Stimulated activated CD8-positive, alpha-beta memory T cell treated with anti-CD3 and anti-CD28 coated beads, Interleukin-15, amount 100 ng/mL, for 1 hour (primary cell): Measurements from ENCODE around the gene CEBPZ.
"Not testable (repeated sequence)": the region's sequence is repeated elsewhere in the genome, so short reads cannot be mapped to it uniquely, and the experiment has no call there.

ENCODE experiments used
- DNase-seq: peaks from one replicate; pipeline ENCODE4 v3.0.0-alpha.2; 2020; ENCODE audit warnings: low read depth

The CEBPZ gene, protein sequence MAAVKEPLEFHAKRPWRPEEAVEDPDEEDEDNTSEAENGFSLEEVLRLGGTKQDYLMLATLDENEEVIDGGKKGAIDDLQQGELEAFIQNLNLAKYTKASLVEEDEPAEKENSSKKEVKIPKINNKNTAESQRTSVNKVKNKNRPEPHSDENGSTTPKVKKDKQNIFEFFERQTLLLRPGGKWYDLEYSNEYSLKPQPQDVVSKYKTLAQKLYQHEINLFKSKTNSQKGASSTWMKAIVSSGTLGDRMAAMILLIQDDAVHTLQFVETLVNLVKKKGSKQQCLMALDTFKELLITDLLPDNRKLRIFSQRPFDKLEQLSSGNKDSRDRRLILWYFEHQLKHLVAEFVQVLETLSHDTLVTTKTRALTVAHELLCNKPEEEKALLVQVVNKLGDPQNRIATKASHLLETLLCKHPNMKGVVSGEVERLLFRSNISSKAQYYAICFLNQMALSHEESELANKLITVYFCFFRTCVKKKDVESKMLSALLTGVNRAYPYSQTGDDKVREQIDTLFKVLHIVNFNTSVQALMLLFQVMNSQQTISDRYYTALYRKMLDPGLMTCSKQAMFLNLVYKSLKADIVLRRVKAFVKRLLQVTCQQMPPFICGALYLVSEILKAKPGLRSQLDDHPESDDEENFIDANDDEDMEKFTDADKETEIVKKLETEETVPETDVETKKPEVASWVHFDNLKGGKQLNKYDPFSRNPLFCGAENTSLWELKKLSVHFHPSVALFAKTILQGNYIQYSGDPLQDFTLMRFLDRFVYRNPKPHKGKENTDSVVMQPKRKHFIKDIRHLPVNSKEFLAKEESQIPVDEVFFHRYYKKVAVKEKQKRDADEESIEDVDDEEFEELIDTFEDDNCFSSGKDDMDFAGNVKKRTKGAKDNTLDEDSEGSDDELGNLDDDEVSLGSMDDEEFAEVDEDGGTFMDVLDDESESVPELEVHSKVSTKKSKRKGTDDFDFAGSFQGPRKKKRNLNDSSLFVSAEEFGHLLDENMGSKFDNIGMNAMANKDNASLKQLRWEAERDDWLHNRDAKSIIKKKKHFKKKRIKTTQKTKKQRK

DNA sequence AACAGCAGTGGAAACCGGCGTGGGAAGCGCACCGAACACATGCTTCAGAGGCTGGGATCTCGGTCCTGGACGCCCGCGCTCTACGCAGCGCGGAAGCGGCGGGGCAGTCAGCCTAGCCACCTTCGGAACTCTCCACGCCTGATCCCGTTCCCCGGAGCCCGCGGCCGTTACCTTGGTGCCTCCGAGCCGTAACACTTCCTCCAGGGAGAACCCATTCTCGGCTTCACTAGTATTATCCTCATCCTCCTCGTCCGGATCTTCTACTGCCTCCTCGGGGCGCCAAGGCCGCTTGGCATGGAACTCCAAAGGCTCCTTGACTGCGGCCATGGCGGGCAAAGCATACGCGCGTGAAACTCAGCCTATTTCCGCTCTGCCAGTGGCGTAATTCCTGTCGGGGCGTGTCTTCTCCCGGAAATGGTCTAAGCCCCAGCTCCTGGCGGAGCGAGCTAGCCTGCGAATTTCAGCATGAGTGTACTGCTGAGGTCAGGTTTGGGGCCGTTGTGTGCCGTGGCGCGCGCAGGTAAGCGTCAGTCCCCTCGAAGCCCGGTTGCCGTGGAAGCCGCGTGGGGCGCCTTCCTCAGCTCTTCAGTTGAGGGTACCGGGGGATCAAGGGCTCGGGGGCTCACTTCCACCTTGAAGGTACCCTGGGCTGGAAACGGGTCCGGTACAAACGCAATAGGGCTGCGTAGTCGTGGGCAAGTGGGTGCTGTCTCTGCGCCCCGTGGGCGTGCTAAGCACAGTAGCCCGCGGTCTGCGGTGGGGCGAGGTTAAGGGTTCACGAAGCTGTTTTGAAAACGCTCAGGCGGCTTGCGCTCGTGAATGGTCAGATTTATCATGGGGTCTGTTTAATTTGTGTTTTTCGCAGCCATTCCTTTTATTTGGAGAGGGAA lies at the start of gene CEBPZ, which contains the start of gene NDUFAF7:
CEBPZ (minus strand) TSS at position 356 of the 890 bp plus-strand sequence; CDS start at position 327, 29 bp downstream.
NDUFAF7 (plus strand) TSS at position 418 of the 890 bp plus-strand sequence; CDS start at position 466, 48 bp downstream.
- DNase-seq: peak; percentile 72

DNA sequence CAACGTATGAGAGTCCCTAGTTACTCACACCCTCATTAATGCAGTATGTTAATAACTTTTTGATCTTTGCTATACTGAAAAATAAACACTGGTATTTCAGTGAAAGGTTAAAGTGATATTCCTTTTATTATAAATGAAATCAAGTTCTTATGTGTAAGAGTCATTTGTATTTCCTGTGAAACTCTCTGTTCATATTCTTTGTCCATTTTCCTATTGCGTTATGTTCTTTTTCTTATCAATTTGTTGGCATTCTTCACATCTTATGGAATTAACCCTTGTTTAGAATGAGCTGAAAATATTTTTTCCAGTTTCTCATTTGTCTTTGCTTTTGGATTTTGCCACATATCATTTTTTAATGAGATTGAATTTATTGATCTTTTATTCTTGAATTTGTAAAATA lies 44.9 kb upstream of the CEBPZ start:
- no peak for DNase-seq

DNA sequence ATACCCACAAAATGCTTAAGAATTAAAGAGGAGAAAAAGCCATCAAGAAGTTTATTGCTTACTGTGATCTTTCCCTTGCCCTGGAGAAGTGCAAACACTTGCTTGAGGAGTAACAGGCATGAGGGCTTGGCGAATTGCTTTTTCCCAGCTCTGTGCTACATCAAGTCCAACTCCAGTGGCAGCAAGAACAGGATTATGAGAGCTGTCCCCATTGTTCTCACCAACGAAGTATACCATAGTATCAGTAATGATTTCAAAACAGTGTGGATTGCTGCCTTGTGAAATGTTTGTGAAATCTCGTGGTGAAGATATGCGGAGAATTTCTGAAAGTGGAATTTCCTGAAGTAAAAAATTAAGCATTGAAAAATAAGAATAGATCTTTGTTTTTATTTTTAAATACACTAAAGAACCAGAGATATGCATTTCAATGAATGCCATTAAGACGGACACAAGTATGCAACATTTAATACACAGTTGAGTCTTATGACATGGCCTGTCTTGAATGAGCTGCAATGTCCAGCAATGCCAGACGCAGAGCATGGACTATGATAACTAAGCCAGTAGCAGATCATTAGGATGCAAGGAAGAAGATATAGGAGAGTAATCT lies 43.1 kb upstream of the CEBPZ start:
- no peak for DNase-seq

DNA sequence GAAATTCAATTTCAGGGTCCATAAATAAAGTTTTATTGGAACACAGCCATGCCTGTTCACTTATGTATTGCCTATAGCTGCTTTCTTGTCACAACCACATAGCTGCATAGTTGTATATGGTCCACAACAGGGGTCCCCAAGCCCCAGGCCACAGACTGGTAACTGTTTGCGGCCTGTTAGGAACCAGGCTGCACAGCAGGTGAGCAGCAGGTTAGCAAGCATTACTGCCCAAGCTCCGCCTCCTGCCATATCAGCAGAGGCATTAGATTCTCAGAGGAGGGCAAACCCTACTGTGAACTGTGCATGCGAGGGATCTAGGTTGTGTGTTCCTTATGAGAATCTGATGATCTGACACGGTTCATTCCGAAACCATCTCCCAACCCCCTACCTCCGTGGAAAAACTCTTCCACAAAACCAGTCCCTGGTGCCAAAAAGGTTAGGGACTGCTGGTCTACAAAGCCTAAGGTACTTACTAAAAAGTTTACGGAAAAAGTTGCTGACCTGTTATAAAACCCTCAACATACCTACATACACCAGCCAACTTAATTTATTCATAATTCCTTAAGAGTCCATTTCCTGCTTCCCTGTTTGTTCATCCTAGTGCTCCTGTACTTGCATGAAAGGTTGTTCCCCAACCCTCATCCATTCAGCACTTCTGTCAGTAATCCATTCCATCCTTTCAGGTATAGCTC lies 40.1 kb upstream of the CEBPZ start:
- DNase-seq: no peak

DNA sequence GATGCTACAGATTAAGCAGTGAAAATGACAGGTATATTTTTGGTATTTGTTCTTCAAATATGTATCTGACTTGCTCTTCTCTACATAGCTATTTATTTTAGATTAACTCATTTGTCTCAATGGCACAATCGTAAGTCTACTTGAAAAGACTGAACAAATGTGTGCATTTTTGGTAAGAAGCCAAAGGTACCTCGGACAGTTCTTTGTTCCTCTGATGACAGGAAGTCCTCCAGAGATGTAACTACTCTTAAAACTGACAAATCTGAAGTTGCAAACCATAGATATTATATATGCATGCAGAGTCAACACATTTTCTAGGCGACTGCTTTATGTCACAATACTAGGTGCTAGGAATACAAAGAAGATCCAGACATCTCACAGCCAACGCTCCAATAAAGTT lies 36.7 kb upstream of the CEBPZ start:
- DNase-seq: no peak

DNA sequence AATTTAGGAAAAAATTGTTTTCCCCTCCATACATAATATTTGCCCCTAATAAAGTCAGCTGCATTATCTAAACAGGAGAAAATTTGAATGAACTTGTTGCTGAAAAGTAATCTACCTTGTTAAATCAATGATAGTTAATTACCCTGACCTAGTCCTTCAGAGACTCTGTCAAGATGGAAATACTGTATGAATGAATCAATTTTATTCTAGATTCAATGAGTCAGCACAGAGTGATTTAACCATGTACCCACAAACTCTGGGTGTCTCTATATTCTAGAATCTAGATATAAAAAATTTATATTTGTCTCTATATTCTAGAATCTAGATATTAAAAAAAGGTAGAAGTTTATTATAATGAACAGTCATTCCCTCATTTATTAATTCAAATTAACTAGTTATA lies 36.3 kb upstream of the CEBPZ start:
- DNase-seq: no peak

DNA sequence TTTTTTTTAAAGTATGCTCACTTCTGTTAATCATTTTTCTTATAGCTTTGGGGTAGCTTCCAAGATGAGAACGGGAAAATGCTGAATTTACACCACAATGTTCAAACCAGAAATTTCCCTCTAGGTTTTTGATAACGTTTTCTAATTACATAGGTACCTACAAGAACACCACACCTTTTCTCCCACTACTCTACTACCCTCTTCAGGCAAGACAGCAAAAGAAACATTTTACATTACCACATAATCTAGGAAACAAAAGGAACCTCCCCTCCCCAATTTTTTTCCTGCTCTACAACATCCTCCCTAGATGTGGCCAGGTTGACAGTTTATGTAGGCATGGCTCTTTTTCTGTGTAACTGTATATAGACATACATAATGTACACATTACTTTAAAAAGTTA lies 32.4 kb upstream of the CEBPZ start:
- DNase-seq: no peak

DNA sequence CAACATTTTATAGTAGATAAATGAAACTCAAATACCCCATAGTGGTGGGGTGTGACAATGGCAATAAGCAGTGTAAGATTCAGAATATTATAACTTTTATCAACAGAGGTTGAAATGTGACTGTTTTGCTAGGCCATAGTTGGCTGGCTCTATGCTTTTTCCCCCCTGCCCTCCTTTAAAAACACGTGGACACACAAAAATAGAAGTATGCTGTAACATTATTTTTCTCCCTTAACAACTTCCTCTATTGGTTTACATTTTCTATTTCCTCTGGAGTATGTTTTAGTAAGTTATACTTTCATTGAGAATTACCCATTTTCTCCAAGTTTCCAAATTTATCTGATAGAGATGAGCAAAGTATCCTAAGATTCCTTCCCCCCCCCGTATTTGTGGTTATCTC lies 31.1 kb upstream of the CEBPZ start:
- DNase-seq: no peak

DNA sequence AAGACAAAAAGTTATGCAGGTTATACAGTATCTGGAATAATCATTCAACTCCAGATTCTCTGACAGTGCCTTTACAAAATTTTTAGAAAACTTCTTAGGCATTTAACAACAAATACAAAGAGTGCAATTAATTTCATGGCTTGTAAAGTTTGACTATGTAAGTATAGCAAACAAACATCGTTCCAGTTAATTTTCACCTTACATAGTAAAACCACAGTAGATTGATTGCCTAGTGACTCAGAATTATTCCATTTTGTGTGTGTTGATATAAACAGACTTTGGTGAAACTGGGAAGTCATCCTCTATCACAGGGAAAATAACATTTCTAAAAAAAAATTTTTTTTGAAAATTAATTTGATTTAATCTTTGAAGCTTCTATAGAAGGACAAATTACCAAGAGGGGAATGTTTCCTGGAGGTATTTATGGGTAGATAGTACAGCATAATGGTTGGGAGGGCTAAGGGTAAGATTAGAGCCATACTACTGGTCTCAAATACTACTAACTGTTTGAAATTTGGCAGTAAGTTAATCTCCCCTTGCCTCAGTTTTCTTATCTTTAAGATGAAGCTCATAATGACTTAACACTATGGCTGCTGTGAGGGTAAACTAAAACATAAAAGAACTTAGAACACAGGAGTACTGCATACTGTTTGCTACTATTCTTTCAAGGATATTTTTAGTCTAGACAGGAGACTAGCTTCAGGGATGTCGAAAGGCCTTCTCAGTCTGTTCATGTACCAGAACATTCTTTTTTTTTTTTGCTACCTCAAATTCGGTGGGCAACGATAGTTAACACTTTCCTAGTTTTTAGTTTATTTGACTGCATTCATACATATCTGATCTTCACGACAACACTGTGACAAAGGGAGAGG lies 19.7 kb upstream of the CEBPZ start:
- DNase-seq: no peak

DNA sequence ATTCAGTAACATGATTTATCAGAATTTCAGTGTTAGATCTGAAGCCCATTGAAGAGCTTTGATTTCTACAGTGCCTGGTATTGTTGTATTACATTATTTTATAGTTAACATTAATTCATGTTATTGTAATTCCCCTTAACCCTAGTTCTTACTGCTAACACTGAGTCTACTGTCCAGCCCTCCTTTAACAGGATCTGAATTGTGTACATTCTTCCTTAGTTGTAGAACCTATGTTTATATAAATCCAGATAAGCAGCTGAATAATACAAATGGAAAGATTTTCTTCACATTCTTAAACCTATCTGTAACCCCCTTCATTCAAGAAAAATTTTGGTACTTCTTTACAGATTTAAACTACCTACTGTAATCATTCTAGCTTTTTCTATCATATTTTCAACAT lies 14.8 kb upstream of the CEBPZ start:
- DNase-seq: no peak

DNA sequence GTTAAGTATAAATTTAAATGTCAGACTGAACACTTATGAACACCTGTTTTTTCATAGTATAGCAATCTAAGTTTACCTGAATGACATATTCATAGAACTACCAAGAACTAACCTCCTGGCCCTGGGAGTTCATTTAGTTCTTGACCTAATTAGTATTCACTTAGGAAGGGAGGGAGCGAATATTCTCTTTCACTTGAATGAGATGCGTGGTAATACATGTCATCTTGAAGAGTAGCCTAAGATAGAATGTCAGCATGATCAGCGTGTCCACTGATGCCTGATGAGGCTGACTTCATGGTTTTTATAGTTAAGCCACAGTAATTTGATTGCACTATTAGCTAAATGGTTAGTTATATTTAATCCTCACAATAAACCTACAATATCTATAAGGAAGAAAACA lies 13.4 kb upstream of the CEBPZ start:
- DNase-seq: no peak

DNA sequence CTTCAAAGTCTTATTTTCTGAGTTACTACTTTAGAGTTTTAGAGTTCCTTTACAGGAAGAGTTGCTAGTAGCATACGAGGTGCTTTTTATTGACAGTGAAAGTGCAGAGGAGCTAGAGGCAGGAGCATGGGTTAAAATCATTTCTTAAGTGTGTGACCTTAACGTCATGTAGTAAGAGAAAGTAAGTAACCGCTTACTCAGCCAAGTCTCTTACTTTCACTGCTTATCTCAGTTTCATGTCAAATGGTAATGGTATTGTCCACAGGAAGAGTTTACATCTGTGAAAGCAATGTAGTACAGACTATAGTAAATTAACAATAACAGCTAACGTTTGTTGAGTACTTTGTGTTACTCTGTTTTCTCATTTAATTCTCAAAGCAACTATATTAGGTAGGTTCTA lies 12.6 kb upstream of the CEBPZ start:
- no peak for DNase-seq

DNA sequence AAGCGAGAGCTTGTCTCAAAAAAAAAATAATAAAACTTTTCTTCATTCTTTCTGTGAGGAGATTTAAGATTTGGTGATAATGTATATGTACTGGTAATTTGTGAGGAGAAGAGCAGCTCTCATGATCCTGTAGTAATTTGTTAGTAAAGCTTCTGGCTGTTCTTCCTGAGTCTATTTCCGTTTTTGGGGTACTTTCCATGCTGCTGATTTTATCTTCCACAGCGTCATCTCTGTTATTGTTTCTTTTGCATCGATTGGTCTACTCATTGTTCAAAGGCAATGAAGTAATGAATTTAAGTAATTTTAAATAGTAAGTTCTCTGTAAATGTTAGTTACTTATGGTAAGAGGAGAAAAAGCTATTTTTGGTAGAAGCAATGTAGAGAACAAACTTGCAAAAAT lies 12.0 kb upstream of the CEBPZ start:
- DNase-seq: no peak

DNA sequence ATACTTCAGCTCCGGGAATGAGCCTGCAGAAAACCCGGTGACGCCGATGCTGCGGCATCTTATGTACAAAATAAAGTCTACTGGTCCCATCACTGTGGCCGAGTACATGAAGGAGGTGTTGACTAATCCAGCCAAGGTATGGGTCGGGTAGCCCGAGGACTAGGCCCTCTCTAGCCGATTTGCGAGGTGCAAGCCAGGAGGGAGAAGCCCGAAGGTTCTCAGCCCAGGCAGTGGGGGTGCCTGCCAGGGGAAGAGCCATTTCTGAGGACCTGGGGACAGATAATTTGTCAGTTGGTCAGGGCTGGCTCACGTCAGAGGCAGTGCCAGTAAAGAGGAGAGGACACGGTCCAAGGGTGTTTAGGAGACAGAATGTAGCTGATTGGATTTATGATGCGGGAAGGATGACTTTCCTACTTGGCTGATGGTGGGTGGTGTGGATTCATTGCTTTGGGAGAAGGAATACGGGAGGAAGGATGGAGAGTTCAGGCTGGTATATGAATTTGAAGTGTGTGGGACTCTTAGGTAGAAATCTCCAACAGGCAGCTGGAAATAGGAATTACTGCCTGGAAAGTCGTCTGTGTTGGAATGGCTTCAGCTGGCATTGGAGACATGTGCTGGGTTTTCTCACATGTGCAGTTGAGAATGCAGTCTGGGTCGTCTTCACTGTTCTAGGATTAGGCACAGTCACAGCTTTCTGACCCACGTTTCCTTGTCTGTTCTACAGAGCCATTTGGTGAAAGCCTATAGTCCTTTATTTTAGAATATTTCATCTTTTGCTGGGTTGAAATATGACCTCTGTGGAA lies 936 bp upstream of the CEBPZ start:
- DNase-seq: no peak

DNA sequence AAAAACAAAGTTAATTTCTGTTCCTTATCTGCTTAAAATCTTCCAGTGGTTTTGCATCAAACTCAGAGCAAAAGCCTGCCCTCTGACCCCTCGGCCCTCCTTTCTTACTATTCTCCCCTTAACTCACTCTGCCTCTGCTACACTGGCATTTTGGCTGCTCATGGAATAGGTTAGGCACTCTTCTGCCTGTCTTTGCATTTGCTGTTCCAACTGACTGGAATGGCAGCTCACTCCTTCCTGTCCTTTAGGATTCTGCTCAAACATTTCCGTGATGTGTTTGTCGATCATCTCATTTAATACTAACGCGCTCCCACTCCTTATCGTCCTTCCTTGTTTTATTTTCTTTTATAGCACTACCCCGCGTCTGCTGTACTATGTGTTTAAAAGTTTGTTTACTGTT lies 815 bp downstream of the CEBPZ start:
- no peak for DNase-seq

DNA sequence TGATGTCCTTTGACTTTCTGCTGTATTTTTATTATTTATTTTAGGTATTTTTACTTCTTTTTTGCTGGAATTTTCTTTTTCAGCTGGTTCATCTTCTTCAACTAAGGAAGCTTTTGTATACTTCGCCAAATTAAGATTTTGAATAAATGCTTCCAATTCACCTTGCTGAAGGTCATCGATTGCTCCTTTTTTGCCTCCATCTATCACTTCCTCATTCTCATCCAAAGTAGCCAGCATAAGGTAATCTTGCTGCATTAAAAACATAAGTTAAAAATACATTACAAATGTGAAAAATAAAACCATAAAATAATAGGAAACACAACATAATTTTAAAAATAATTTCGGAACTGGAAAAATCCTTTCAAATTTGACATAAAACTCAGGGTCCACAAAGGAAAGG lies 2.6 kb downstream of the CEBPZ start:
- DNase-seq: no peak

DNA sequence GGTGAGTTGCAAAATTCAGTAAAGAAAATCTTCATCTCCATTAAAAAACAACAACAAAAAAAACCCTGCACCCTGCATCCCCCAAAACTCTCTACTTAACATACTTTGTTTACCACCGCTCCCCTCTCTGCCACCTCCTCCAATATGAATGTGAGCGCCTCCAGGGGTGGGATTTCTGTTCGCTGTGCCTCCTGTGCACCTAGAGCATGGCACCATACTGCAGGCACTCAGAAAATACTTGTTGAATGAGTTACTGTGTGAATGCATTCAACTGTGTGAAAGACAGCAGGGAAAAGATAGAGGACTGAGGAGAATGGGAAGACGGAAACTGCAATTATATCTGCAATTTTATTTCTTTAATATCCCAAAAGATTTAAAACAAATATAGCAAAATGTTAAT lies 4.5 kb downstream of the CEBPZ start:
- no peak for DNase-seq

DNA sequence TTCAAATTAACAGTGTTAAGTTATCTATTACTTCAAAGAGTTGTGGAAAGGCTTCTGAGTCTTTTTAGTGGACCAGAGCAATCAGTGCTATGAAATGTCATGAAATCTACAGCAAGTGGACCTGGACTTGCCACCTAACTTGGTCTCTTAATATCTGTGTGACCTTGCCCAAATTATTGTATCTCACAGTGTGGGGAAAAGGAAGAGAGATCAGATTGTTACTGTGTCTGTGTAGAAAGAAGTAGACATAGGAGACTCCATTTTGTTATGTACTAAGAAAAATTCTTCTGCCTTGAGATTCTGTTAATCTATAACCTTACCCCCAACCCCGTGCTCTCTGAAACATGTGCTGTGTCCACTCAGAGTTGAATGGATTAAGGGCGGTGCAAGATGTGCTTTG lies 6.3 kb downstream of the CEBPZ start:
- not testable (repeated sequence) for DNase-seq

DNA sequence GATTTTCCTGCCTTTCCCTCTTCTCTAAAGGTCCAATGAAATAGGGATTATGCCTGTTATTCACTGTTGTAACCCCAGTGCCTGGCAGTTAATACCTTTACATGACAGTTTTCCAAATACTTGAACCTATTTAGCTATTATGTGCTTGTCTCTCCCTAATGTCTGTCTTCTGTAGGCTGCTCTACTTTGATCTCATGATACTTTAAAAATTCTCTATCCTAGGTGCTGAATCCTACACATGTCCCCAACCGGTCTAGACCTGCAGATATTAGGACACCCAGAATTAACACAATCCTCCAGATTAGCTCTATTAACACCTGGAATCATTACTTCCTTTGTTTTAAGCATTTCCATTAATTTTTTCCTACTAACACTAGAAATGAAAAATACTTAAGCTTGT lies 7.3 kb downstream of the CEBPZ start:
- no peak for DNase-seq
